HPDE6-E6E7 (cell line): Measurements from ENCODE around the gene CDH13.

Source experiments
- DNase-seq: peaks from one replicate; pipeline ENCODE4 v3.0.0; 2011; ENCODE audit warnings: missing footprints; ENCODE audit errors: extremely low spot score

Gene CDH13

DNA sequence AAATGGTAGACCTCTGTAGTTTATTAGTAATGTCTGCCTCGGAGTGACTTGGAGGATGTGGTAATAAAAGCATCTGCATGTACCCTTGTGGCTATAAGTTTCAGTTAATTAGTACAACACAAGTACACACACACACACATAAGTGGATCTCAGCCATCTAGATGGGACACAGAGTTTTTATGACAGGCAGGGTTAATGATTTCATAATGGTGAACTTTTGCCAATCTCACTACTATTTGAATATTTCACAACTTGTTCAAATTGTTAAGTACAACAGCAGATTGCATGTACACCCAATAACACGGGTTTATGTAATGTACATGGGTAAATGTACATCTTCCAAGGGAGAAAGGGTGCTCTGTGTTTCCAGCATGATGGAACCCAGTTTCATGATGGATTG, 669.7 kb downstream of the CDH13 start:
- no peak for DNase-seq

DNA sequence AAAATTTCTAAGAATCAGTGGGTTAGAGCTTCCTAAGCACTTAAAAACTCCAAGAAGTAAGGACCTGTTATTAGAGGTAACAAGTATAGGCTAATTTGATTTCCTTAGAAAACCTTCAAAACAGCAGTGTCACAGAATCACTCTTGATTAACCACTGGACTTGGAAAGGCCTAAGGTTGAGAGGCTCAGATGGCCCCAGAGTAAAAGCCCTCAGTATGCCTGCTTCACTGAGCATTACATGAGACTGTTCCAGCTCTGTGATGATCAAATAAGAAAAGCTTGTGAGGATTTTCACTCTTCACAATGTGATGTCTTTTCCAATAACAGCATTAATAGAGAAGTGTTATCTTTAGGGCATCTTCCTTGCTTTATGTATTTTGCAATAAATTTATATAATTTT, 671.8 kb downstream of the CDH13 start:
- DNase-seq, result no peak

DNA sequence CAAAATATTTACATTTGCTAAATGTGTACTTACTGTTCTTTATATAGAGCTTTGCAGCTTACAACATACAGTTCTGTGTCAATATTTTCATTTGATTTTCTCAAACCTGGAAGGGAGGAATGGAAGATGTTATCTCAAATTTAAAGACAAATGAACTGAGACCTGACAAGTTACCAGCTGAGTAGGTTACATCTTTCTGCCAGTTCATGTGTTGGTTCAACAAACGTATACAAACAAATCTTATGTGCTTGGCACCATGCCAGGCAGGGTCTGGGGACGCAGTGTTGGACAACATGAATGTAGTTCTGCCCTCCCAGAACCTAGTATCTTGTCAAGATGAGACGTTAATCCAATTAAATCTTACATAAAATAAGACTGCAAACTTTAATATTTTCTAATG, 673.6 kb downstream of the CDH13 start:
- no peak for DNase-seq

DNA sequence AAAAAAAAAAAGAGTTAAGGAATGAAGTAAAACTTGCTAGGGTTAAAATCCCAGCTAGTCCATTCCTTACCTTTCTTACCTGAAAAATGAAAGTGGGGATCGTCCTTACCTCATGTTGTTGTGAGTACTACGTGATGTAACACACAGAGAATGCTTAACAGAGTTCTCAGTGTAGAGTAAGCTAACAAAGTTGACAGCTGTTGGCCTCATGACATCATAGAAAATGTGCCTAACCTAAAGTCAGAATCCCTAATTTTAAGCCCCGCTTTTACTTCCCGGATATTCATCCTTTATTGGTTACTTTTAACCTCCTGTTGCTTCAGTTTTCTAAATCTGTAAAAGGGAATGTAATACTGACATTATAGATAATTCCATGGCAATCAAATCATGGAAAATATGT, 675.2 kb downstream of the CDH13 start:
- DNase-seq, result no peak

DNA sequence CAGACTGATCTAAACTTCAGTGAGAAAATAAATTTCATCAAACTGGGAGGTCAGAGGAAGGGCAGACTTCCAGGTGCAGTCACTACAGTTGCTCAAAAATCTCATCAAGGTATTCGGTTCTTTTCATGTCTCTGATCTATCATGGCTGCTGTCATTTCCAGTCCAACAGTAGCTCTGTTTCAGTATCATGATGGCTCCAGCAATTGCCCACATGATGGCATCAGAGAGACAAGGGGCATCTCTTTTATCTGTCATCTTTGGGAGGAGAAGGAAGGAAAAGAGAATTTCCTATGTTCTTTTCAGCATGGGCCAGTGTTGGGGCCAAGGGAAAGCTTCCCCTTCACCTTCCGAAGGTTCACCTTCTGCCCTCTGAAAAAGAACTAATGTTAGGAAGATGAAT, 676.1 kb downstream of the CDH13 start:
- DNase-seq, result no peak

DNA sequence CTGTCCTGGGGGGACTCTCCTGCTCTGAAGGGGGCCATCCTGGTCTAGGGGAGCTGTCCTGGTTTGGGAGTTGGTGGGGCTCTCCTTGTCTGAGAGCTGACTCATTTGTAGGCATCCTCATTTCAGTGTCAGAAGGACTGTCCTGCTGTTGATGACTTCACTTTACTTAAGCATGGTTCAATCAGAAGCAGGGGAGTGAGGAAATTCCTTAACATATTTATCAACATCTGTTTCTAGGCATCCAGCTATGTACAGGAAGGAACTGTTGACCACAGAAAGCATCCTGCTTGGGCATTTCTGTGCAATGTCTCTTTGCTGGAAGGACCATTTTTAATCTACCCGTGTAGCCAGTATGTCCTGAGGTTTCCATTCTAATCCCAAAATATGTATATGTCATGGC, 678.3 kb downstream of the CDH13 start:
- no peak for DNase-seq

DNA sequence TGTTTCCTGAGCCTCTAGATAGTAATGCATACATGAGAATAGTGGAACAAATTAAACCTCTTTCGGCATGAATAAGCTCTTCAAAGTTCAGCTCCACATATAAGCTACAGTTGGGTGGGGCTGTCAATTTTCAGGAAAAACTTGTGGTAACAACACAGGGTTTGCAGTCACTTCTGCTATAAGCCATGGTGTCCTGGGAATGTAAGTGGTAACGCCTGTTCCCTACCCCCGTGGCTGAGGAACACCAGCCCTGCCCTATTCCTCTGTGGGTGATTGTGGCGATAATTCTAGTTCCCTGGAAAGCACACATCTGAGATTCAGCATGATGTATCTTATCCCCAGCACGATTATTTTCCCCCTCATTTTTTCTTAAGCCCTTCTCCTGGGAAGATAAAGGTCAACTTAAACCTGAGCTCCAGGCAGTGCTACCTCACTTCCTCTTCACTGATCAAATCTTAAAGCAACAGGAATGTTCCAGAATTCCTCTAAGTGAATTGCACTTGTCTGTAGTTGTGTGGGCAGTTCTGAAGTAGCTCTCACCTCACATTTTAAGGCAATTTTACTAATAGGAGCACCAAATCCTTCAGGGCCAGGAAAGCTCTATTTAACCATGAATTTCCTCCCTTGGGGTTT, 680.3 kb downstream of the CDH13 start:
- no peak for DNase-seq

DNA sequence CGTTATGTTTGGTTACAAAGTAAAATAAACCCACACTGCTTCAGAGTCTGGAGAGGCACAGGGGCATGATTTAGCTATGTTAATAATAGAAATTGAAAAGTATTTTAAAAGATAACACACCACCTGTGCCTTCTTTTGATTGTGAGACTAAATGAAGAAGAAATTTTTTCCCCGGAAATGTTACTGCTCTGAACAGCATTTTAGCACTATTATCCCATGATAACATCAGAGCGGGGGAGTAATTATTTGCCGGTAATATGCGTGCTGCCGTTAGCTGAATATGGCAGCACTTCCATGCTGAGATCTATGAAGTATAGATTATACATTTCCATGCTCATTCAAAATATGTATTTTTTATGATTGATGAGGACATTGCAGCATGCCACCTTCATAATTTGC, 680.8 kb downstream of the CDH13 start:
- no peak for DNase-seq

DNA sequence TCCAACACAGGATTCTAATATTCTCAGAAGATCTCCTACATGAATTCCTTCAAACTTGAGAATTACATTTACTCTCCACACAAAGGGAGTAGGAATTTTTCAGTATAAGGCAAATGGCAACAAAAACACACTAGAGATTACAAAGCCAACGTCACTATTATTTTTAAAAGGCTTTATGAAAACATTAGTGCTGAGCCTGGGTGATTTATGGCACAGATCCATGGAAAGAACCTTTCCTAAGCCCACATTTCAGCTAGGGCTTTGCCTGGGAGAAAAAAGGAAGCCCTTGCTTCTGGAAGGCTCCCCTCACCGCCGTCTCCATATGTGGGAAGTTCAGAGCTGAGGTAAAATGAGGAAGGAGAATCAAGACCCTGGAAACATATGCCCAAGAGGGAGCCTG, 681.6 kb downstream of the CDH13 start:
- no peak for DNase-seq

DNA sequence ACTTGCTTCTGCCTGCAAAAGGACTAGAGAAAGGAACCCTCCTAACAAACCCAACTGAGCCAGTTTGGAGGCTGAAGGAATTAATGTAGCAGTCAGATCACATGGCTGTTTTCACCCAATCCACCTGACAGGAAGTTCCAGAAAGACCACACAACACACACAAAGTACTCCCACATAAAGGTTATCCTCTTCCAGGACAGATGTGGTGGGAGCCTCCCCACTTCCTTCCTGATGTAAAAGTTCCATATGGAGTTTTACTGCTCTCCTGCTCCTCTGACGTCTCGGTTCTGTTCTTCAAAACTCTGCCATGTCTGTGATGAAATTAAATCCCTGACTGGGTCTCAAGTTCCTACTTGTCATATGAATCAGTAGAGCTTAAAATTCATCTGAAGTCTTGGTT, 684.0 kb downstream of the CDH13 start:
- DNase-seq, result no peak

DNA sequence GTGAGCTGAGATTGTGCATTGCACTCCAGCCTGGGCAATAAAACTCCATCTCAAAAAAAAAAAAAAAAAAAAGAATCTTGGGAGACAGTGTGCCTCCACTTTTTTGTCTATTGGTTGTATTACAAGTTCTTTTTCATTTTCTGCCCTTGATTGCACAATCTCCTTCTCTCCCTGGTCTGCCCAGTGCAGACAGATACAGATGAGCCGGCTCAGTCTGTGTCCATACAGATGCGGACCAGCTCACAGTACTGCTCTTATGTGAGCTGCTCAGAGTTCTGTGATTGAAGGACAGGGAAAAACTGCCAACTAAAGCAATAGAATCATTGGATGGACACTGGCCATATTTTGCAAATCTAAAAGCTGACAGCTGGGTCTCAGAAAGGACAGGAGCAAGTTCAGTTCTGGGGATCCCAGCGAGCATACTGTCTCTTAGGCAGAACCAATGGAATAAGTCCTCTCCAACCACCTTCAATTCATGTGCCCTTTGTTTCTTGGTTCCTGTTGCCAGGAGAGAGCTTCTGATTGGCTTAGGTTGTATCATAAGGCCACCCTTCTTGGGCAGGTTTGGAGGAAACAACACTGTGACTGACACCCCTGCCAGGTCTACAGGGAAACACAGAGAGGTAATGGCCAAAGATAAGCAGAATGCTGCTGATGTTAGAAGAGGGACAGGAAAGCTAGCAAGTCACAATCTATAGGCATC, 685.4 kb downstream of the CDH13 start:
- DNase-seq, result no peak

DNA sequence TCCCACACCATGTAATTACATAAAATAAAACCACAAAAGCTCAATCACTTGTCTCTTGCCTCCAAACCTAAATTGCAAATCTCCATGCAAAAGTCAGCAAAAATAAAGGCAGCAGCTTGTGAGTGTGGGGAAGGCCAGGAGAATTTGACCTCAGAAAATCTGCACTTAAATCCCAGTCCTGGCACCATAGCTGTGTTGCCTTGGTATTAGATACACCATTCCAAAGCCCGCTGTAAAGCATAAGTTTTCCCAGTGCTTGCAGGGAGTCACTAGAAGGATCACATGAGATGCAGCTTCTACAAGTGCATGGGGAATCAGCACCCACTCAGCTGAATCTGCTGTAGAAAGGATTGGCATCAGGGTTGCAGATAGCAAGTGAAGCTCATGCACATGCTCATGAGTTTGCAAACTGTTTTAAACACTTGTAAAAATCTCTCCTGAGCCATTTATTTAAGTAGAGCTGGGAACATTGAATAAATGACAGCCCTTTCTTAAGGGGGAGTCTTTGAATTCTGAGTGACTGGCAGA, 686.0 kb downstream of the CDH13 start:
- no peak for DNase-seq

DNA sequence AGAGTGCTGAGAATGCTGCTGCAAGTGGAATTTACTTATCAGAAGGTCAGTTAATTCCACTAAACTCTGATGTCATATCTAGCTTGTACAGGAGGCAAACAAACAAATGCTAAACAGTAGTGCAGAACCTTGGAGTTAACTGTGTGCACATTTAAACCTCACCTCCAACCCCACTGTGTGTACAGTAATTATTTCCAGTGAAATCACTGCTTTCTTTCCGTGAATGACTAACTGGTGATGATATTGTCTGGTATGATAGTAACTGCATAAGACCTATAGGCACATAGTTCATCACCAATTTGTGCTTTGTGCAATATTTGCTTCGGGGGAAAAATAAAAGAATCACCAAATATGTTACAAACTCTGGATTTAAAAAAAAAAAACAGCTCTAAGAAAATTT, 688.5 kb downstream of the CDH13 start:
- DNase-seq, result no peak

DNA sequence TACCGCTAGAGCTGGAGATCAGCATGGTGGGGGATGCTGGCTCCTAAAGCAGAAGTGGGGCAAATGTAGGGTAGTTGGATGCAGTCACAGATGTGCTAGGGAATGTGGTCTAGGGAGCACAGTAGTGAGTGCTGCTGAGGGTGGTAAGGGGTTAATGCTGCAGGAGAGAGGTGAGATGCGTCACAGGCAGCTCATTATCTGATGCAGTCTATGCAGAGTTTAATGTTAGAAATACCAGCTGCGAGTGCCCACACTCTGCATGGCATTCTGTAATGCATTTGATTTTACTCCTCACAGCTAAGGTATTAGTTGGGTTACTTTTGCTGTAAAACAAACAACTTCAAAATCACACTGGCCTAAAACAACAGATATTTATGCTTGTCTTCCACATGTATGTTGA, 689.7 kb downstream of the CDH13 start:
- DNase-seq, result no peak

DNA sequence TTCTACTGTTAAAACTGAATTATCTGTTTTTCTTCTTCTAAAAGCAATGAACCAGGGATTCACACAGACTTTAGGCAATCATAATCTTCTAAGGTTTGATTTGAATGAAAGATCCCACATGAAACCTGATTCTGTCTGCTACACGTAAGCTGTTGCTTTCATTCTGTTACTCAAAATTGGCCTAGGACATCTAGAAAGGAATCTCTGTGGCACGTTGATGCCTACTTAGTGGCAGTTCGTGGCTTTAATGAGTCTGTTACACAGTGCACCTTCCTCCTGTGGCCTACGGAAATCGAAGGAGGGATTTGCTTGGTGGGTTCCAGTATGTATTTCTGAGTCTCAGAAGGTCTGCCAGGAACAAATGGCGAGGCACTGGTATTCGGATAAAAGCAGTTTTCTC, 691.6 kb downstream of the CDH13 start:
- no peak for DNase-seq

DNA sequence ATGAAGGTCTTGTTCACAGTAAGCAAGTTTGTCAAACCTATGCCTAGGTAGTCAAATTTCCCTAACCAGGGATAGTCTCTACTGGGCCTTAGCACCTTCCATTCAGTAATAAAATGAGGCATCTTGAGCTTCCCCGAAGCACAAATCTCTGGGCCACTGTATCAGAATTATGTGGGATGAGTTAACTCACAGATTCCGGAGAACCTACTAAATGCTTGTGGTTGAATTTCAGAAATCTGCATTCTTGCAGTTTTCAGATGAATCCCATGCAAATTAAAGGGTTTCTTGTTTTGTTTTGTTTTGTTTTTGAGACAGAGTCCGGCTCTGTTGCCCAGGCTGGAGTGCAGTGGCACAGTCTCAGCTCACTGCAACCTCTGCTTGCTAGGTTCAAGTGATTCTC, 702.2 kb downstream of the CDH13 start:
- DNase-seq, result no peak

DNA sequence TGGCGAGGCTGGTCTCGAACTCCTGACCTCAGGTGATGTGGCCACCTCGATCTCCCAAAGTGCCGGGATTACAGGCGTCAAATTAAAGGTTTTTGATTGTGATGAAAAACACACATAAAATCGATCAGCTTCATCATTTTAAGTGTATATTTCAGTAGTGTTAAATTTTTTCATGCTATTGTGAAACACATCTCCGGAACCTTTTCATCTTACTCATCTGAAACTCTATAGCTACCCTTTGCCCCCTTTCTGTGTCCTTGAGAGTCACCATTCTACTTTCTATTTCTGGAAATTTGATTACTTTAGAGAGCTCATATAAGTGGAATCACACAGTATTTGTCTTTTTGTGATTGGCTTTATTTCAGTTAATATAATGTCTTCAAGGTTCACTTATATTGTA, 702.7 kb downstream of the CDH13 start:
- DNase-seq, result no peak

DNA sequence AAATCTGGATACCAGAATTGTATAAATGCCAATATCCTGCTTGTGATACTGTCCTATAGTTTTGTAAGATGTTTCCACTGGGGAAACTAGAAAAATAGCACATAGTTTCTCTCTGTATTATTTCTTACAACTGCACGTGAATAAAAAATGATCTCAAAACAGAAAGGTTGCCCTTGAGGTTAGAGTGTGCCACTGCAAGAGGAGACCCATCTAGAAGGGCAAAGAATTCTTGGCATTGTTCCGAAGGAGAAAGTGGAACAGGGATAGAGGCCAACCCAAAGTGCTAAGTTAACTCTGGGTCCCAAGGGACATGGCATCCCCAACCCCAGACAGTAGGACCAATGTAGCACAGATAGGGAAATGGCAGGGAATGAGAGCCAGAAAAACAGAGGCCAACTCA, 703.5 kb downstream of the CDH13 start:
- DNase-seq, result no peak

DNA sequence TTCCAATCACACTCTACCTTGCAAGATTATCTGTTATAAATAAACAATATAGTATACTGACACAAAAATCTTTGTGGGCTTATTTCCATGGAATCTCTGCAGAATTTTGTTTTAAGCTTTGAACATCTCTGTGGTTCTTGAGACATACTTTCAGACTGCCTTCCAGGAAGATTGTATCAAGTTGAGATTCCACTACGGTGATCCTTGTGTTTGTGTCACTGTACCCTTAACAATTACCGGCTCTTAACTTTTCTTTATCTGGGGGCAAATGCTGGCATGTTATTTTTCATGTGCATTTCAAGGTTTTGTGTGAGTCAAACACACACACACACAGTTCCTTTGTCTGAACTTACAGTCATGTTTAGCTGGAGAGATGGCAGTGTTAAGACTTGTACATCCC, 708.3 kb downstream of the CDH13 start:
- no peak for DNase-seq

DNA sequence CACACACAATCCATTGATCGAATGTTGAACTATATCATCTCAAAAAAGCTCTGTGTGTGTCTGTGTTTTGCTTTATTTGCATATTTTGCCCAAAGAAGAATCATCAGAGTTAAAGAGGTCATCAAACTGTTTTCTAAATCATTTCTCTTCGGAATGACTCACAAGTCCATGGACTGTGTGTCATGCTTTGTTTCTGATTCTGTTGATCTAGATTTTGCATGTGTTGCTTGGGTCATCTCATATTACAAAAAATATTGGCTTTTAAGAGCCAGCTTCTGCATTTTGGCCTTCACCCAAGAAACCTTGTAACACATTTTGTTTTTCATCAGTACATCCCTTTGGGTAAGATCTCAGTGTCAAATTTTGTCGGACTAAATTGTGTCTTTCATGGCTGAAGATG, 709.8 kb downstream of the CDH13 start:
- no peak for DNase-seq

DNA sequence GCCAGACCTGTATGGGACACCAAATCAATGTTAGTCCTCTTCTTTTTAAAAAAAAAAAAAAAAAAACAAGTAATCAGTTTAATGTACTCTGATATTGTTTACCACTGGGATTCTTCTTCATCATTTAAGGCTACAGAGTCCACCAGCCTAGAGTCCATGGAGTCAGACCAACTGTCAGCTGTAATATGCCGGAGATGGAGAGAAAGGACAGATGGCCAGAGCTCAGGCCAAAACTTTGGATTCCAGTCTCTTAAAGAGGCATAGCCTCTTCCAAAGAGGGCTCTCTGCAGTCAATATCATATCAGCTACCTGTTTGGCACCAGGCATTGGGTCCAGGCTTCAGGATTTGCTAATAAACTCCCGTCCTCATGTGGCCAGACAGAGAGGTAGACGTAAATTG, 711.4 kb downstream of the CDH13 start:
- DNase-seq, result no peak

DNA sequence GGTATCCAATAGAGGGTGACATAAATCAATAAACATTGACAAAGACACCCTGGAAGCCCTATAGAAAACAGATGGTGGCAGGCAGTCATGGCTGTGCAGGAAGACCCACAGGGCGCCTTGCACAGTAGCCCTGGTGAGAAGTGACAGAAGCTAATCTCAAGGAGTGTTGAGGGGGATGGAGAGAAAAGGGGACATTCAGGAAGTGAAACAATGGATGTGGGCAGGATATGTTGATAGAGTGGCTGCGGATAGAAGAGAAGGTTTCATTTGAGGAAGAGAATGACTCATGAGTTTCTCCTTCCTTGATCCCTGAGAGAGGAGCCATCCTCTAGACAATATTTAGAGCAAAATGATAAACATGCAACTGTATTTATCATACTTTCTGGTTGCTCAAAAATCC, 712.2 kb downstream of the CDH13 start:
- DNase-seq, result no peak

DNA sequence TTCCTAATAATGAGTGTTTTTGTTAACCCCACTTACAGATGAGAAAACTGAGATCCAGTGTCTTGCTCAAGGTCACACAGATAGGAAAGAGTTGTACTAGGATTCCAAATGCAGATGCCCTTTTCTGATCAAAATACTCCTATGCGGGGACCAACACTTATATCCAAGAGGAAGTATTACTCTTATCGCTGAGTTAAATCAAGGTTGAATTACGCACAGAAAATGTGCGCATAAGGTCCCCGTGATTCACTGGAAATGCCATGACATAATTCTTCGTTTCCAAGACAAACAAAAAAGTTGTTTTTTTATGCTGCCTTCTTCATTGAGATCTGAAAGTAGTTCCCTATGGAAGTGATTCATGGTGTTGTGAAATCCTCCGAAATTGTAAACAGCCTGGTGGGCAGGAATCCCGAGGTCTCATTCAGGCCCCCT, 717.2 kb downstream of the CDH13 start:
- no peak for DNase-seq
